Upper lobe of left lung (tissue), 4 donors: ENCODE data around the gene HPS6.

ENCODE experiments used
- EP300 ChIP-seq, 4 donors: sonication (generic); formaldehyde crosslinking; IDR thresholded peaks; one replicate each; pipeline ENCODE4 v1.5.1; 2017; ENCODE audit warnings: antibody characterized with exemption in 4 of 4, control low read depth in 2 of 4
- POLR2A ChIP-seq, 4 donors: fragments of 450-650 bp; IDR thresholded peaks; one replicate each; pipeline ENCODE4 v1.5.1; 2016 to 2017; ENCODE audit warnings: antibody characterized with exemption in 4 of 4, mild to moderate bottlenecking in 2 of 4
- TF ChIP-seq, protein P1 (sequence below), 6 experiments: fragments of 450-650 bp in 4 of 6; fragments of 200-600 bp in 2 of 6; sonication (generic) in 2 of 6; IDR thresholded peaks; one replicate each; pipeline ENCODE4 v1.5.1; 2016 to 2019; ENCODE audit warnings: antibody characterized with exemption in 6 of 6

DNA sequence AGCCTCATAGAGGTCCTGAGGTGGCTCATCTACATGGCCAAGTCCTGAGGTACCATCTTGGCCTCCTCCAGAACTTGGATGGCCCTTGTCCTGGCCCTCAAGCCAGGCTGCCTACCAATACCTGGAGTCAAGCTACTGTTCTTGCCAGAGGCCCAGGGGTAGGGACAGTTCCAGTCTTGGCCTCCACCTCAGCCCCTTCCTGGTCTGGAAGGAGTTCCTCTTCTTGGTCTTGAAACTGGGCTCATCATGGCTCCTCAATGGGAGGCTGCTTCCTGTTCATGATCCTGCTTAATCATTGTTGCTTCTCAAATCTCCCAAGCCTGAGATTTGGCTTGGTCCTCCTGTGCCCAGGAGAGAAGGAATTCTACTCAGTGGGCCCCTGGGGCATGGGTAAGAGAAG lies 3.9 kb downstream of the HPS6 start:
- TF ChIP-seq, protein P1, sequence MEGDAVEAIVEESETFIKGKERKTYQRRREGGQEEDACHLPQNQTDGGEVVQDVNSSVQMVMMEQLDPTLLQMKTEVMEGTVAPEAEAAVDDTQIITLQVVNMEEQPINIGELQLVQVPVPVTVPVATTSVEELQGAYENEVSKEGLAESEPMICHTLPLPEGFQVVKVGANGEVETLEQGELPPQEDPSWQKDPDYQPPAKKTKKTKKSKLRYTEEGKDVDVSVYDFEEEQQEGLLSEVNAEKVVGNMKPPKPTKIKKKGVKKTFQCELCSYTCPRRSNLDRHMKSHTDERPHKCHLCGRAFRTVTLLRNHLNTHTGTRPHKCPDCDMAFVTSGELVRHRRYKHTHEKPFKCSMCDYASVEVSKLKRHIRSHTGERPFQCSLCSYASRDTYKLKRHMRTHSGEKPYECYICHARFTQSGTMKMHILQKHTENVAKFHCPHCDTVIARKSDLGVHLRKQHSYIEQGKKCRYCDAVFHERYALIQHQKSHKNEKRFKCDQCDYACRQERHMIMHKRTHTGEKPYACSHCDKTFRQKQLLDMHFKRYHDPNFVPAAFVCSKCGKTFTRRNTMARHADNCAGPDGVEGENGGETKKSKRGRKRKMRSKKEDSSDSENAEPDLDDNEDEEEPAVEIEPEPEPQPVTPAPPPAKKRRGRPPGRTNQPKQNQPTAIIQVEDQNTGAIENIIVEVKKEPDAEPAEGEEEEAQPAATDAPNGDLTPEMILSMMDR (IDR thresholded peaks at IDR 0.05) = no peak
- TF ChIP-seq EP300 (IDR thresholded peaks at IDR 0.05) (no peak), POLR2A (IDR thresholded peaks at IDR 0.05) (no peak)
